Endothelial cell of umbilical vein (primary cell): ENCODE measurements around the gene PITPNM3. TPM values are rescaled to one million over a fixed set of nuclear protein-coding genes. Genes with fewer than 3 reads are reported as not detected.
A peak's percentile ranks its signal among the peaks of the same experiment; 100 is the strongest.

Experiments
- BruUV-seq: library from RNA; stranded (reverse); fragments of 400-500 nt; replicated peaks from 2 replicates; lab custom pipeline; 2021; lab: Mats Ljungman, UMichigan
- CTCF ChIA-PET: fragments of 300-600, 350-600 bp; sonication (Branson Sonifier 250); formaldehyde crosslinking; loops from one replicate; lab custom pipeline; 2021; ENCODE audit warnings: antibody characterized with exemption, inconsistent platforms; lab: Charles Lee
- POLR2A ChIA-PET: fragments of 300-600, 350-600 bp; sonication (Branson Sonifier 250); formaldehyde crosslinking; loops from one replicate; lab custom pipeline; 2021; ENCODE audit warnings: antibody characterized with exemption, inconsistent platforms; lab: Charles Lee
- DNase-seq: peaks from one replicate; pipeline ENCODE4 v3.0.0-alpha.2; 2011; ENCODE audit warnings: low read depth, low spot score
- FAIRE-seq: peaks from 2 replicates; lab custom pipeline; 2011; peaks lifted over from hg19 to GRCh38; lab: Jason Lieb, UNC
- H2AFZ ChIP-seq: 2 replicates; pipeline ENCODE4 v1.6.0; 2012; ENCODE audit warnings: low read depth, low read length, control low read depth, inconsistent platforms
- H3K27ac ChIP-seq: 2 replicates; pipeline ENCODE4 v1.5.1; 2011; ENCODE audit warnings: low read depth, mild to moderate bottlenecking, control low read depth, low read length, moderate library complexity; ENCODE audit not compliant: insufficient read depth
- H3K27me3 ChIP-seq, 2 experiments: 2 replicates each; pipeline versions ENCODE4 v1.6.0 to v1.6.1; 2011; ENCODE audit warnings: low read length in 2 of 2, mixed read lengths in 1 of 2; ENCODE audit not compliant: control insufficient read depth in 2 of 2, insufficient read depth in 2 of 2
- H3K36me3 ChIP-seq, 2 experiments: 2 replicates in 1 of 2; 3 replicates in 1 of 2; pipeline ENCODE4 v1.5.1; 2011; ENCODE audit warnings: low read length in 2 of 2, mild to moderate bottlenecking in 1 of 2, moderate library complexity in 1 of 2; ENCODE audit not compliant: control insufficient read depth in 2 of 2, insufficient read depth in 2 of 2; ENCODE audit errors: extremely low read depth in 1 of 2
- H3K4me1 ChIP-seq: 3 replicates; pipeline ENCODE4 v1.5.1; 2011; ENCODE audit warnings: mild to moderate bottlenecking, low read length; ENCODE audit not compliant: control insufficient read depth, insufficient read depth; ENCODE audit errors: extremely low read depth
- H3K4me2 ChIP-seq: 2 replicates; pipeline ENCODE4 v1.6.1; 2011; ENCODE audit warnings: low read length, control low read depth, mixed read lengths; ENCODE audit not compliant: insufficient read depth
- H3K4me3 ChIP-seq, 3 experiments: fragments of 200-600 bp in 1 of 3; sonication (generic), shearing (Covaris generic) in 1 of 3; replicated peaks in 1 of 3; 2 replicates each; pipeline ENCODE4 v1.5.1; 2011 to 2016; ENCODE audit warnings: control low read depth in 3 of 3, low read length in 3 of 3, mild to moderate bottlenecking in 2 of 3, inconsistent platforms in 1 of 3, low read depth in 1 of 3, moderate library complexity in 1 of 3; ENCODE audit not compliant: insufficient read depth in 1 of 3
- H3K79me2 ChIP-seq: 2 replicates; pipeline ENCODE4 v1.6.0; 2012; ENCODE audit warnings: low read length, inconsistent platforms; ENCODE audit not compliant: control insufficient read depth, insufficient read depth
- H3K9ac ChIP-seq: replicated peaks from 2 replicates; pipeline ENCODE3; 2011; ENCODE audit warnings: low read length, control low read depth; ENCODE audit not compliant: insufficient read depth; ENCODE audit errors: extremely low read depth
- H3K9me1 ChIP-seq: replicated peaks from 3 replicates; pipeline ENCODE4 v1.6.0; 2011; ENCODE audit warnings: mild to moderate bottlenecking, low read length; ENCODE audit not compliant: control insufficient read depth, insufficient read depth; ENCODE audit errors: extremely low read depth
- H3K9me3 ChIP-seq: replicated peaks from 2 replicates; pipeline ENCODE4 v1.5.1; 2012; ENCODE audit warnings: low read length, inconsistent platforms; ENCODE audit not compliant: control insufficient read depth, insufficient read depth
- H4K20me1 ChIP-seq: replicated peaks from 2 replicates; pipeline ENCODE3; 2011; ENCODE audit warnings: mild to moderate bottlenecking, low read length; ENCODE audit not compliant: control insufficient read depth, insufficient read depth; ENCODE audit errors: extremely low read depth
- CTCF ChIP-seq, 2 donors: IDR thresholded peaks; 1 replicate in 1 of 2; 2 replicates in 1 of 2; pipeline ENCODE4 v1.5.1; 2011; ENCODE audit warnings: low read length in 2 of 2, mild to moderate bottlenecking in 2 of 2, moderate library complexity in 2 of 2, control low read depth in 1 of 2, inconsistent platforms in 1 of 2, low read depth in 1 of 2; ENCODE audit not compliant: insufficient read depth in 1 of 2; ENCODE audit errors: extremely low read depth in 1 of 2
- EZH2 ChIP-seq: IDR thresholded peaks from 2 replicates; pipeline ENCODE4 v1.6.1; 2012; ENCODE audit warnings: borderline replicate concordance, low read depth, mild to moderate bottlenecking, moderate library complexity, low read length, inconsistent platforms; ENCODE audit not compliant: severe bottlenecking
- FOS ChIP-seq: IDR thresholded peaks from 2 replicates; pipeline ENCODE4 v1.6.1; 2011; ENCODE audit warnings: mild to moderate bottlenecking, low read length, moderate library complexity, borderline replicate concordance; ENCODE audit not compliant: insufficient read depth
- GATA2 ChIP-seq: IDR thresholded peaks from 2 replicates; pipeline ENCODE4 v1.7.0; 2011; ENCODE audit warnings: low read depth, mild to moderate bottlenecking, moderate library complexity, mixed read lengths, low read length; ENCODE audit not compliant: insufficient read length, insufficient read depth
- JUN ChIP-seq: IDR thresholded peaks from 2 replicates; pipeline ENCODE4 v1.6.1; 2011; ENCODE audit warnings: borderline replicate concordance, low read depth; ENCODE audit not compliant: insufficient read length, insufficient read depth
- MAX ChIP-seq: IDR thresholded peaks from 2 replicates; pipeline ENCODE4 v1.6.1; 2011; ENCODE audit not compliant: insufficient read depth, insufficient read length
- MYC ChIP-seq: IDR thresholded peaks from one replicate; pipeline ENCODE4 v1.6.1; 2011; ENCODE audit warnings: mild to moderate bottlenecking, low read depth, low read length
- POLR2A ChIP-seq: IDR thresholded peaks from 2 replicates; pipeline ENCODE4 v1.6.1; 2012; ENCODE audit warnings: low read depth, mild to moderate bottlenecking, control low read depth, low read length
- POLR2AphosphoS5 ChIP-seq: IDR thresholded peaks from 2 replicates; pipeline ENCODE4 v1.6.1; 2012; ENCODE audit warnings: low read depth, mild to moderate bottlenecking, control low read depth, low read length, moderate library complexity; ENCODE audit not compliant: insufficient read depth
- dilution Hi-C: fragments of 300-500 bp; cut with MboI; formaldehyde crosslinking; loops from one replicate; pipeline ENCODE4 v1.15.0; 2019; ENCODE audit warnings: low sequenced_read_pairs; ENCODE audit not compliant: extremely low pct_ligation_motif_present
- intact Hi-C: fragments of 100-400 bp; cut with micrococcal nuclease; formaldehyde crosslinking; loops from one replicate; pipeline ENCODE4 v1.10.0; 2022
- polyA plus RNA-seq, 4 experiments: library from polyadenylated mRNA; depleted of rRNA in 3 of 4; stranded (reverse) in 3 of 4; unstranded in 1 of 4; fragments of >200 nt; gene quantifications; 2 replicates each; pipeline versions ENCODE4 v1.2.1 to v1.2.3, GENCODE V29; 2011 to 2012; ENCODE audit warnings: missing spikeins in 1 of 4
- total RNA-seq: library from RNA; stranded (reverse); gene quantifications from 2 replicates; pipeline ENCODE4 v1.2.3, GENCODE V29; 2021

The PITPNM3 gene
- total and polyA plus RNA-seq, 2 donors (not counting 3 experiments of a cell fraction or from before 2014, with no cell fraction given), result 1.0 to 1.9 TPM

GRCh38 chr17:6443692-6444570 lies 112.4 kb downstream of the PITPNM3 start, which contains the start of gene PIMREG:
Gene PIMREG, plus strand, starts transcription at chr17:6444455. Its CDS starts 656 bp downstream, at chr17:6445111.
- peak; percentile 96 for FAIRE-seq
- H3K36me3 ChIP-seq, result no peaks in the 10 kb centered on the region
- intact Hi-C loops, result loop anchor here (5.0 kb wide), 1 partner anchor 957 kb away; the partner anchor contains the start of genes DERL2 and MIS12

GRCh38 chr17:6442775-6443174 lies 113.6 kb downstream of the PITPNM3 start:
- TF ChIP-seq JUN (no peak), CTCF (IDR thresholded peaks at IDR 0.05; ENCODE audit: extremely low read depth in 1 of 2, insufficient read depth in 1 of 2, low read depth in 1 of 2, low read length in 2 of 2) (no peak), GATA2 (no peak), EZH2 (no peak), MAX (no peak), POLR2A (no peak), FOS (no peak), MYC (no peak), POLR2AphosphoS5 (no peak)
- H4K20me1 ChIP-seq, result no peaks in the 10 kb centered on the region
- peaks cover 4 to 13% of the 10 kb centered on the region in 2 experiments for H3K27me3 ChIP-seq
- peaks cover 17% of the 10 kb centered on the region for H3K4me1 ChIP-seq
- no peak for FAIRE-seq
- no peak overlapping the region for H3K4me2 ChIP-seq
- H3K79me2 ChIP-seq, result no peaks in the 10 kb centered on the region
- H3K9me1 ChIP-seq, result no peaks in the 10 kb centered on the region
- H3K9me3 ChIP-seq, result no peaks in the 10 kb centered on the region
- BruUV-seq, result no TSS peak
- CTCF ChIA-PET, result no interaction called here
- H3K36me3 ChIP-seq, result no peaks in the 10 kb centered on the region
- no peak for DNase-seq
- intact Hi-C loops (loop anchor here (5.0 kb wide), 1 partner anchor 955 kb away; the partner anchor contains the start of genes DERL2 and MIS12), dilution Hi-C loops (no loop called here)
- no peak overlapping the region for H3K4me3 ChIP-seq
- H3K9ac ChIP-seq, result no peak overlapping the region
- no peak overlapping the region for H2AFZ ChIP-seq
- POLR2A ChIA-PET, result no interaction called here
- no peak overlapping the region for H3K27ac ChIP-seq

More at GRCh38 chr17:6443692-6444570, 112.4 kb downstream of the PITPNM3 start, which contains the start of gene PIMREG:
- Histone ChIP-seq H3K79me2 (no peaks in the 10 kb centered on the region), H3K9ac (peak within 1 kb of the TSS; percentile 61), H3K4me2 (peak within 1 kb of the TSS; percentile 89), H3K9me1 (no peaks in the 10 kb centered on the region), H3K4me3 (peak within 1 kb of the TSS; percentile 51 to 85 (median 70)), H3K27ac (peak within 1 kb of the TSS; percentile 50), H3K27me3 (peaks cover 4 to 13% of the 10 kb centered on the region in 2 experiments), H3K4me1 (peaks cover 17% of the 10 kb centered on the region), H4K20me1 (no peaks in the 10 kb centered on the region), H3K9me3 (no peaks in the 10 kb centered on the region), H2AFZ (peak within 1 kb of the TSS; percentile 95)
- dilution Hi-C loops, result no loop called here
- BruUV-seq, result TSS peak; percentile 76
- TF ChIP-seq MAX (peak; percentile 73), POLR2AphosphoS5 (peak; percentile 52), GATA2 (no peak), POLR2A (peak; percentile 28)
- CTCF ChIA-PET, result interaction anchor here (1.3 to 2.6 kb wide), 2 partner anchors 8 to 29 kb away, joined by 6 to 16 read pairs; partner anchors contain the start of gene AIPL1
- POLR2A ChIA-PET, result no interaction called here
- DNase-seq, result peak; percentile 92
